HCT116 (cell line): ENCODE results near the gene ERCC6L. TPM values are rescaled to one million over a fixed set of nuclear protein-coding genes. Genes with fewer than 3 reads are reported as not detected.
A peak's percentile ranks its signal among the peaks of the same experiment; 100 is the strongest.

ENCODE experiments used
- ATAC-seq: fragments of 200-7000 bp; cut with Tn5 transposase; 2 replicates; pipeline ENCODE4 v1.9.1; 2020; ENCODE audit warnings: mild to moderate bottlenecking, moderate library complexity
- BruUV-seq: library from RNA; stranded (reverse); fragments of 400-500 nt; replicated peaks from 2 replicates; lab custom pipeline; 2021; lab: Mats Ljungman, UMichigan
- CTCF ChIA-PET: fragments of 300-600 bp; sonication (Branson Sonifier 250); formaldehyde crosslinking; loops from one replicate; lab custom pipeline; 2021; ENCODE audit warnings: antibody characterized with exemption; lab: Charles Lee
- POLR2A ChIA-PET: fragments of 300-600, 350-600 bp; sonication (Branson Sonifier 250); formaldehyde crosslinking; loops from one replicate; lab custom pipeline; 2021; ENCODE audit warnings: antibody characterized with exemption; lab: Charles Lee
- RAD21 ChIA-PET, 2 experiments: fragments of 300-600 bp; sonication (Branson Sonifier 250); formaldehyde crosslinking; loops; one replicate each; lab custom pipeline; 2023; ENCODE audit warnings: low total read pairs in 2 of 2; ENCODE audit not compliant: uncharacterized antibody in 2 of 2, unreplicated experiment in 2 of 2, low non-redundant PET in 1 of 2; lab: Charles Lee
- DNase-seq: peaks from one replicate; pipeline ENCODE4 v3.0.0-alpha.2; 2010; ENCODE audit warnings: low read depth, low spot score
- H2AFZ ChIP-seq: fragments of 200-600 bp; shearing (Covaris generic), sonication (generic); 2 replicates; pipeline ENCODE4 v1.6.1; 2017; ENCODE audit warnings: low read depth, mixed run types, mixed read lengths, antibody characterized with exemption, low read length; ENCODE audit not compliant: poor library complexity, severe bottlenecking
- H3K27ac ChIP-seq: 2 replicates; pipeline ENCODE4 v1.5.1; 2012; ENCODE audit warnings: low read depth, low read length
- H3K27me3 ChIP-seq: fragments of 200-600 bp; sonication (generic); 2 replicates; pipeline ENCODE4 v1.6.1; 2016; ENCODE audit warnings: mixed run types, low read length, mixed read lengths; ENCODE audit not compliant: insufficient read depth
- H3K36me3 ChIP-seq, 2 experiments: fragments of 200-500 bp in 1 of 2; fragments of 200-600 bp in 1 of 2; sonication (Bioruptor generic) in 1 of 2; sonication (generic) in 1 of 2; 2 replicates each; pipeline versions ENCODE4 v1.5.1 to v1.6.1; 2014 to 2016; ENCODE audit warnings: low read length in 2 of 2, inconsistent platforms in 1 of 2, mixed read lengths in 1 of 2, mixed run types in 1 of 2; ENCODE audit not compliant: insufficient read depth in 2 of 2, control insufficient read depth in 1 of 2
- H3K4me1 ChIP-seq, 2 experiments: fragments of 200-600 bp in 1 of 2; sonication (generic) in 1 of 2; 2 replicates each; pipeline versions ENCODE4 v1.5.1 to v1.6.1; 2012 to 2017; ENCODE audit warnings: low read length in 2 of 2, inconsistent platforms in 1 of 2, mild to moderate bottlenecking in 1 of 2, mixed read lengths in 1 of 2, mixed run types in 1 of 2, moderate library complexity in 1 of 2; ENCODE audit not compliant: insufficient read depth in 2 of 2, control insufficient read depth in 1 of 2
- H3K4me2 ChIP-seq: fragments of 200-600 bp; sonication (generic); 2 replicates; pipeline ENCODE4 v1.6.1; 2017; ENCODE audit warnings: mixed run types, low read length, mixed read lengths
- H3K4me3 ChIP-seq, 2 experiments: fragments of 200-600 bp in 1 of 2; sonication (generic) in 1 of 2; replicated peaks in 1 of 2; 2 replicates each; pipeline ENCODE4 v1.5.1; 2011 to 2016; ENCODE audit warnings: low read length in 2 of 2, control low read depth in 1 of 2, low read depth in 1 of 2, mild to moderate bottlenecking in 1 of 2, mixed read lengths in 1 of 2, mixed run types in 1 of 2
- H3K79me2 ChIP-seq: fragments of 200-600 bp; sonication (generic); 2 replicates; pipeline ENCODE4 v1.6.1; 2017; ENCODE audit warnings: mild to moderate bottlenecking, mixed run types, low read length, moderate library complexity, mixed read lengths; ENCODE audit not compliant: insufficient read depth
- H3K9ac ChIP-seq: fragments of 200-600 bp; sonication (generic); 2 replicates; pipeline ENCODE4 v1.6.1; 2016; ENCODE audit warnings: low read length, mixed read lengths
- H3K9me2 ChIP-seq: fragments of 200-600 bp; sonication (generic), shearing (Covaris generic); 2 replicates; pipeline ENCODE4 v1.6.1; 2017; ENCODE audit warnings: mixed run types, mild to moderate bottlenecking, moderate library complexity; ENCODE audit not compliant: insufficient read depth
- H3K9me3 ChIP-seq, 2 experiments: fragments of 200-500 bp in 1 of 2; fragments of 200-600 bp in 1 of 2; sonication (Bioruptor generic) in 1 of 2; sonication (generic) in 1 of 2; 2 replicates each; pipeline ENCODE4 v1.6.1; 2014 to 2017; ENCODE audit warnings: low read length in 2 of 2, mixed read lengths in 2 of 2, inconsistent platforms in 1 of 2, low read depth in 1 of 2, mild to moderate bottlenecking in 1 of 2, mixed run types in 1 of 2, moderate library complexity in 1 of 2; ENCODE audit not compliant: control insufficient read depth in 1 of 2, insufficient read depth in 1 of 2
- H4K20me1 ChIP-seq: fragments of 200-600 bp; sonication (generic), shearing (Covaris generic); 2 replicates; pipeline ENCODE4 v1.6.1; 2017; ENCODE audit warnings: mixed run types, mild to moderate bottlenecking, moderate library complexity; ENCODE audit not compliant: insufficient read depth
- CBX3 ChIP-seq: IDR thresholded peaks from 2 replicates; pipeline ENCODE4 v1.6.1; 2012; ENCODE audit warnings: low read depth
- CEBPB ChIP-seq: IDR thresholded peaks from 2 replicates; pipeline ENCODE4 v1.6.1; 2012; ENCODE audit warnings: low read depth
- EGR1 ChIP-seq: IDR thresholded peaks from 2 replicates; pipeline ENCODE4 v1.6.1; 2012; ENCODE audit warnings: low read depth
- ELF1 ChIP-seq: IDR thresholded peaks from 2 replicates; pipeline ENCODE4 v1.6.1; 2012; ENCODE audit warnings: low read depth, borderline replicate concordance
- EZH2phosphoT487 ChIP-seq: fragments of 200-600 bp; IDR thresholded peaks from 2 replicates; pipeline ENCODE4 v1.6.1; 2018; ENCODE audit warnings: antibody characterized with exemption, borderline replicate concordance
- FOSL1 ChIP-seq: IDR thresholded peaks from 2 replicates; pipeline ENCODE4 v1.6.1; 2012; ENCODE audit warnings: low read depth
- JUND ChIP-seq: IDR thresholded peaks from 2 replicates; pipeline ENCODE4 v1.6.1; 2012
- POLR2A ChIP-seq: IDR thresholded peaks from 2 replicates; pipeline ENCODE4 v1.7.0; 2011; ENCODE audit warnings: borderline replicate concordance; ENCODE audit not compliant: insufficient read depth, insufficient read length; ENCODE audit errors: extremely low read depth
- POLR2AphosphoS5 ChIP-seq: IDR thresholded peaks from 2 replicates; pipeline ENCODE4 v1.6.1; 2011; ENCODE audit warnings: mild to moderate bottlenecking, low read depth, low read length, moderate library complexity
- RAD21 ChIP-seq: IDR thresholded peaks from 2 replicates; pipeline ENCODE4 v1.6.1; 2012; ENCODE audit warnings: low read depth, mild to moderate bottlenecking
- SIN3A ChIP-seq: IDR thresholded peaks from 2 replicates; pipeline ENCODE4 v1.6.1; 2012; ENCODE audit warnings: low read depth
- SP1 ChIP-seq: IDR thresholded peaks from 2 replicates; pipeline ENCODE4 v1.6.1; 2012; ENCODE audit warnings: low read depth
- SRF ChIP-seq: IDR thresholded peaks from 2 replicates; pipeline ENCODE4 v1.6.1; 2012; ENCODE audit warnings: low read depth
- TCF7L2 ChIP-seq: IDR thresholded peaks from 2 replicates; pipeline ENCODE4 v1.7.0; 2011; ENCODE audit warnings: borderline replicate concordance, inconsistent platforms; ENCODE audit not compliant: insufficient read depth, insufficient read length; ENCODE audit errors: extremely low read depth
- YY1 ChIP-seq: IDR thresholded peaks from 2 replicates; pipeline ENCODE4 v1.6.1; 2011; ENCODE audit warnings: low read length, low read depth, moderate library complexity, mild to moderate bottlenecking; ENCODE audit not compliant: insufficient replicate concordance; ENCODE audit errors: extremely low read depth
- ZNF274 ChIP-seq: fragments of 200-500 bp; sonication (Bioruptor generic); IDR thresholded peaks from 2 replicates; pipeline ENCODE4 v1.6.1; 2014; ENCODE audit warnings: mild to moderate bottlenecking, low read depth, low read length, inconsistent platforms
- intact Hi-C: fragments of 100-400 bp; cut with micrococcal nuclease; formaldehyde crosslinking; loops from 2 replicates; pipeline ENCODE4 v1.10.0; 2022
- total RNA-seq: library from RNA; stranded (reverse); gene quantifications from one replicate; pipeline ENCODE4 v1.2.1, GENCODE V29; 2021; ENCODE audit not compliant: unreplicated experiment
- TF ChIP-seq, protein P1 (sequence below): IDR thresholded peaks from 2 replicates; pipeline ENCODE4 v1.6.1; 2012

Gene ERCC6L
- total RNA-seq, 1 experiment from 2014 or later, result 12.5 TPM

GRCh38 chrX:72181178-72182125 is 57.4 kb downstream of the ERCC6L start, which contains the start of gene PIN4:
Gene PIN4, plus strand, starts transcription at chrX:72181757. Its CDS starts 29 bp downstream, at chrX:72181786.
- Histone ChIP-seq H3K9me2 (no peaks in the 10 kb centered on the region), H3K9me3 (no peaks in the 10 kb centered on the region), H3K36me3 (no peaks in the 10 kb centered on the region), H3K79me2 (peaks cover 16% of the 10 kb centered on the region), H4K20me1 (no peaks in the 10 kb centered on the region), H2AFZ (no peak within 1 kb of the TSS), H3K9ac (peak within 1 kb of the TSS; percentile 77), H3K27me3 (no peaks in the 10 kb centered on the region), H3K27ac (peak within 1 kb of the TSS; percentile 75), H3K4me2 (peak within 1 kb of the TSS; percentile 64), H3K4me3 (peak within 1 kb of the TSS; percentile 83 to 85), H3K4me1 (peaks cover 0 to 9% of the 10 kb centered on the region in 2 experiments; a peak in 2 of 4 replicates)
- no TSS peak for BruUV-seq
- DNase-seq (peak; percentile 91), ATAC-seq (peak; percentile 95)
- intact Hi-C loops, result no loop called here
- ChIA-PET RAD21 (no interaction called here), CTCF (interaction anchor here (0.8 kb wide), 1 partner anchor 52 kb away, joined by 3 read pairs; no protein-coding TSS in a partner anchor), POLR2A (interaction anchor here (1.1 to 1.3 kb wide), 2 partner anchors 49 to 96 kb away, joined by 3 read pairs; partner anchors contain the start of genes RPS4X and RTL5)
- TF ChIP-seq YY1 (peak; percentile 68), RAD21 (no peak), EZH2phosphoT487 (no peak), SIN3A (0 out of 2 replicates have a peak, but pooled peaks have one; percentile 39), TCF7L2 (peak; percentile 76), CBX3 (no peak), FOSL1 (no peak), POLR2AphosphoS5 (peak; percentile 62), ZNF274 (no peak), SP1 (peak; percentile 73), EGR1 (no peak), ELF1 (no peak), SRF (no peak), CEBPB (no peak), POLR2A (peak; percentile 4), JUND (no peak)
- TF ChIP-seq, protein P1, sequence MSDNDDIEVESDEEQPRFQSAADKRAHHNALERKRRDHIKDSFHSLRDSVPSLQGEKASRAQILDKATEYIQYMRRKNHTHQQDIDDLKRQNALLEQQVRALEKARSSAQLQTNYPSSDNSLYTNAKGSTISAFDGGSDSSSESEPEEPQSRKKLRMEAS, result no peak
